ENCODE data around the gene FASTKD3.

Gene FASTKD3

GRCh38 chr5:7910738-7911428 lies 42.1 kb upstream of the FASTKD3 start:
- no peaks in the 10 kb centered on the region for H3K27me3 ChIP-seq (ENCODE audit: insufficient read depth, poor library complexity, severe bottlenecking)
- no peak overlapping the region for H3K27ac ChIP-seq (ENCODE audit: poor library complexity, severe bottlenecking)
- no peak overlapping the region for H3K4me3 ChIP-seq (ENCODE audit: severe bottlenecking)
- ATAC-seq (ENCODE audit: low read depth) (no peak), DNase-seq (ENCODE audit: low spot score) (no peak)
- no peak for TF ChIP-seq CTCF (IDR thresholded peaks at IDR 0.05; ENCODE audit: poor library complexity, severe bottlenecking)
- H3K36me3 ChIP-seq (ENCODE audit: low read depth), result peaks cover 8% of the 10 kb centered on the region; the same call in 1 of the 2 replicates
- H3K9me3 ChIP-seq (ENCODE audit: severe bottlenecking), result peaks cover 11% of the 10 kb centered on the region
- no peaks in the 10 kb centered on the region for H3K4me1 ChIP-seq (ENCODE audit: insufficient read depth, poor library complexity, severe bottlenecking)

GRCh38 chr5:7908317-7908716 lies 39.5 kb upstream of the FASTKD3 start:
- no peak for ATAC-seq (ENCODE audit: low read depth)
- peaks cover 11% of the 10 kb centered on the region for H3K9me3 ChIP-seq (ENCODE audit: severe bottlenecking)

DNA sequence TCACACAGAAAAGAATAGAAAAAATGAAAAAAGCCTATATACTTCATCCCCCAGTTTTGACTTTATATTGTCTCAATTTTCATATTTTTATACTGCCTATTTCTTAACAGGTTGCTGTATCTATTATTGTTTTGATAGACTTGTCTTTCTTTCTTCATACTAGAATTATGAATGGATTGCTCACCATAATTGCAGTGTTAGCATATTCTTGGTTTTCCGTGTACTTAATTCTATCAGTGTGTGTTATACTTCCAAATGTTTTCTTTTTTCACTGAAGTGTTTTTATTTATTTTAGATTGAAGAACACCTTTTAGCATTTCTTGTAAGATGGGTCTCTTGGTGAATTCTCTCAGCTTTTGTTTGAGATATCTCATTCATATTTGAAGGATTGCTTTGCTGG lies 38.8 kb upstream of the FASTKD3 start:
- ATAC-seq (ENCODE audit: low read depth), result no peak
- H3K36me3 ChIP-seq (ENCODE audit: low read depth), result peaks cover 22% of the 10 kb centered on the region

More at GRCh38 chr5:7908317-7908716, 39.5 kb upstream of the FASTKD3 start:
- peaks cover 8% of the 10 kb centered on the region for H3K4me1 ChIP-seq (ENCODE audit: insufficient read depth, poor library complexity, severe bottlenecking)
- no peak overlapping the region for H3K4me3 ChIP-seq (ENCODE audit: severe bottlenecking)
- TF ChIP-seq CTCF (IDR thresholded peaks at IDR 0.05; ENCODE audit: poor library complexity, severe bottlenecking), result no peak
- H3K27me3 ChIP-seq (ENCODE audit: insufficient read depth, poor library complexity, severe bottlenecking), result no peaks in the 10 kb centered on the region
- no peak for DNase-seq (ENCODE audit: low spot score)
- no peak overlapping the region for H3K27ac ChIP-seq (ENCODE audit: poor library complexity, severe bottlenecking)
- H3K36me3 ChIP-seq (ENCODE audit: low read depth), result peaks cover 18% of the 10 kb centered on the region

DNA sequence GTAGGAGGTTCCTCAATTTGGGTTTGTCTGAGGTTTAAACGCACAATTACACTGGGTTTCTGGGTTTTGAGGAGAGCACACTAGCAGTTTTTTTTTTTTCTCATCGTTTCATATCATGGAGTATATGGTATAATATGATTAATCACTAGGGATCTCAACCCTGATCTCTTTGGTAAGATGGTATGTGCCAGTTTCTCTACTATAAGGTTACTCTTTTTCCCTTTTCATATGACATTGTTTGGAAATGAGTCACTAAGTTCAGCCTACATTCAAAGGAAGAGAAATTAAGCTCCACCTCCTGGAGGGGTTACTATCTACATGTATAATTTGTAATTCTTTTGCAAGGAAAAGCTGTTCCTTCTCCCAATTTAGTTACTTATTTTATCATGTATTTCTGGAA lies 35.3 kb upstream of the FASTKD3 start:
- TF ChIP-seq CTCF (IDR thresholded peaks at IDR 0.05; ENCODE audit: poor library complexity, severe bottlenecking), result no peak
- Histone ChIP-seq H3K27ac (ENCODE audit: poor library complexity, severe bottlenecking) (no peak overlapping the region), H3K9me3 (ENCODE audit: severe bottlenecking) (peaks cover 11% of the 10 kb centered on the region), H3K4me1 (ENCODE audit: insufficient read depth, poor library complexity, severe bottlenecking) (peaks cover 8% of the 10 kb centered on the region), H3K27me3 (ENCODE audit: insufficient read depth, poor library complexity, severe bottlenecking) (no peaks in the 10 kb centered on the region), H3K36me3 (ENCODE audit: low read depth) (peaks cover 57% of the 10 kb centered on the region), H3K4me3 (ENCODE audit: severe bottlenecking) (no peak overlapping the region)
- DNase-seq (ENCODE audit: low spot score), result no peak
- peak; percentile 98 for ATAC-seq (ENCODE audit: low read depth)

More for the DNA sequence above, 38.8 kb upstream of the FASTKD3 start:
- Histone ChIP-seq H3K9me3 (ENCODE audit: severe bottlenecking) (peaks cover 11% of the 10 kb centered on the region), H3K4me3 (ENCODE audit: severe bottlenecking) (no peak overlapping the region), H3K27ac (ENCODE audit: poor library complexity, severe bottlenecking) (no peak overlapping the region), H3K27me3 (ENCODE audit: insufficient read depth, poor library complexity, severe bottlenecking) (no peaks in the 10 kb centered on the region), H3K4me1 (ENCODE audit: insufficient read depth, poor library complexity, severe bottlenecking) (peaks cover 8% of the 10 kb centered on the region)
- TF ChIP-seq CTCF (IDR thresholded peaks at IDR 0.05; ENCODE audit: poor library complexity, severe bottlenecking), result no peak
- DNase-seq (ENCODE audit: low spot score), result no peak

Measured in RWPE2 (cell line).